IMR-90 (cell line): ENCODE results near the gene ASPA.

Source experiments
- BHLHE40 ChIP-seq: fragments of 150-350 bp; IDR thresholded peaks from 2 replicates; pipeline ENCODE4 v1.6.1; 2016; ENCODE audit warnings: mild to moderate bottlenecking, low read depth, low read length
- CEBPB ChIP-seq: IDR thresholded peaks from 2 replicates; pipeline ENCODE4 v1.6.1; 2012; ENCODE audit warnings: low read depth, low read length, improper control_type of control experiment
- CTCF ChIP-seq: conservative IDR thresholded peaks from 2 replicates; pipeline ENCODE4 v1.5.1; 2012; ENCODE audit warnings: mild to moderate bottlenecking, low read depth, low read length, improper control_type of control experiment
- ELK1 ChIP-seq: fragments of 150-350 bp; IDR thresholded peaks from 2 replicates; pipeline ENCODE4 v1.6.1; 2016; ENCODE audit warnings: low read depth, mild to moderate bottlenecking, low read length, moderate library complexity, borderline replicate concordance
- FOS ChIP-seq: fragments of 150-350 bp; IDR thresholded peaks from 2 replicates; pipeline ENCODE4 v1.6.1; 2016; ENCODE audit warnings: low read depth, low read length
- MAFK ChIP-seq: IDR thresholded peaks from 2 replicates; pipeline ENCODE4 v1.6.1; 2012; ENCODE audit warnings: low read depth, low read length, improper control_type of control experiment
- MXI1 ChIP-seq: IDR thresholded peaks from 2 replicates; pipeline ENCODE4 v1.6.1; 2012; ENCODE audit warnings: low read depth, mild to moderate bottlenecking, low read length, moderate library complexity, borderline replicate concordance
- POLR2A ChIP-seq: IDR thresholded peaks from 2 replicates; pipeline ENCODE4 v1.6.1; 2012; ENCODE audit warnings: mild to moderate bottlenecking, low read depth, low read length
- RAD21 ChIP-seq: IDR thresholded peaks from 2 replicates; pipeline ENCODE4 v1.6.1; 2012; ENCODE audit warnings: low read length, improper control_type of control experiment
- RCOR1 ChIP-seq: IDR thresholded peaks from 2 replicates; pipeline ENCODE4 v1.6.1; 2012; ENCODE audit warnings: mild to moderate bottlenecking, low read length, improper control_type of control experiment; ENCODE audit not compliant: insufficient replicate concordance
- RFX5 ChIP-seq: IDR thresholded peaks from 2 replicates; pipeline ENCODE4 v1.8.0; 2012; ENCODE audit warnings: low read depth, mild to moderate bottlenecking, low read length, moderate library complexity
- SMC3 ChIP-seq: fragments of 150-350 bp; IDR thresholded peaks from 2 replicates; pipeline ENCODE4 v1.6.1; 2016; ENCODE audit warnings: low read depth, mild to moderate bottlenecking, antibody characterized with exemption, low read length, moderate library complexity
- USF2 ChIP-seq: fragments of 150-350 bp; IDR thresholded peaks from 2 replicates; pipeline ENCODE4 v1.6.1; 2017; ENCODE audit warnings: mild to moderate bottlenecking, antibody characterized with exemption, low read length, low read depth

DNA sequence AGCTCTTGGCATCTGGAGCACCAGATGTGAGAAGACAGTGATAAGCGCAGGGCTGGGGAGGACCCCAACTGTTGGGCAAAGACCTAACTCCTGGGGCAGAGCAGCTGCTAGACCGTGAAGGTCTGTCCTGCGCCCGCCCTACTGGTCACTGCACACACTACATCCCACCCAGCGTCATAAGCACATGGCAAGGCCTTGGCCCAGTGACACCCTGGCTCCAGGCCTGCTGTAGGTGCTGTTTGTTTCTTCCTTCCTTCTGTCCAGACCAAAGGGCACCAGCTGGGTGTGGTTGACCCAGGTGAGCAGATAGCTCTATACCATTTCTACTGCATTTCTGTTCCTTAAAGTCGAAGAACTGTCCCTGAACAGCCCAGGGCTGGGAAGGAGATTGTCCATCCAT lies 75.4 kb downstream of the ASPA start:
- TF ChIP-seq POLR2A (no peak), FOS (no peak), RAD21 (no peak), CTCF (no peak), CEBPB (no peak), RFX5 (no peak), RCOR1 (no peak), BHLHE40 (no peak), MAFK (no peak), ELK1 (no peak), SMC3 (no peak), MXI1 (no peak), USF2 (no peak)
